DND-41 (cell line): ENCODE measurements around the gene PCDH9.
A peak's percentile ranks its signal among the peaks of the same experiment; 100 is the strongest.

Source experiments
- ATAC-seq: fragments of 200-7000 bp; cut with Tn5 transposase; 3 replicates; pipeline ENCODE4 v1.9.1; 2021; ENCODE audit warnings: low read depth; ENCODE audit not compliant: insufficient read depth
- DNase-seq: peaks from one replicate; pipeline ENCODE4 v3.0.0-alpha.2; 2020
- H2AFZ ChIP-seq: 2 replicates; pipeline ENCODE4 v1.6.0; 2012; ENCODE audit warnings: low read depth, low read length
- H3K27ac ChIP-seq: 2 replicates; pipeline ENCODE4 v1.5.1; 2012; ENCODE audit warnings: low read length, inconsistent platforms
- H3K27me3 ChIP-seq: fragments of 200-600 bp; sonication (generic); 2 replicates; pipeline ENCODE4 v1.6.0; 2012; ENCODE audit warnings: low read length, mild to moderate bottlenecking, inconsistent platforms; ENCODE audit not compliant: insufficient read depth, poor library complexity
- H3K36me3 ChIP-seq: 2 replicates; pipeline ENCODE4 v1.5.1; 2012; ENCODE audit warnings: low read length, inconsistent platforms; ENCODE audit not compliant: insufficient read depth
- H3K4me1 ChIP-seq: 2 replicates; pipeline ENCODE4 v1.5.1; 2012; ENCODE audit warnings: mild to moderate bottlenecking, low read length; ENCODE audit not compliant: insufficient read depth
- H3K4me2 ChIP-seq: 2 replicates; pipeline ENCODE4 v1.6.0; 2012; ENCODE audit warnings: mild to moderate bottlenecking, moderate library complexity, low read length, inconsistent platforms; ENCODE audit not compliant: insufficient read depth
- H3K4me3 ChIP-seq, 2 experiments: fragments of 200-600 bp in 1 of 2; shearing (Covaris generic) in 1 of 2; 2 replicates each; pipeline ENCODE4 v1.5.1; 2012 to 2016; ENCODE audit warnings: inconsistent platforms in 2 of 2, low read length in 2 of 2, mild to moderate bottlenecking in 2 of 2, low read depth in 1 of 2, moderate library complexity in 1 of 2
- H3K79me2 ChIP-seq: 2 replicates; pipeline ENCODE4 v1.6.0; 2012; ENCODE audit warnings: low read length, inconsistent platforms; ENCODE audit not compliant: insufficient read depth
- H3K9ac ChIP-seq: 2 replicates; pipeline ENCODE4 v1.6.0; 2012; ENCODE audit warnings: low read depth, mild to moderate bottlenecking, inconsistent platforms, low read length, moderate library complexity
- H3K9me3 ChIP-seq: 2 replicates; pipeline ENCODE4 v1.5.1; 2012; ENCODE audit warnings: low read length, moderate library complexity, mild to moderate bottlenecking, inconsistent platforms; ENCODE audit not compliant: insufficient read depth, severe bottlenecking
- H4K20me1 ChIP-seq: 2 replicates; pipeline ENCODE4 v1.6.0; 2012; ENCODE audit warnings: low read length; ENCODE audit not compliant: insufficient read depth
- CTCF ChIP-seq: IDR thresholded peaks from 2 replicates; pipeline ENCODE4 v1.5.1; 2012; ENCODE audit warnings: borderline replicate concordance, low read length, moderate library complexity, mild to moderate bottlenecking; ENCODE audit not compliant: poor library complexity, severe bottlenecking; ENCODE audit errors: extremely low read depth
- EZH2 ChIP-seq: IDR thresholded peaks from 3 replicates; pipeline ENCODE4 v1.6.1; 2012; ENCODE audit warnings: borderline replicate concordance, low read depth, mild to moderate bottlenecking, moderate library complexity, low read length, inconsistent platforms; ENCODE audit not compliant: severe bottlenecking

The PCDH9 gene

DNA sequence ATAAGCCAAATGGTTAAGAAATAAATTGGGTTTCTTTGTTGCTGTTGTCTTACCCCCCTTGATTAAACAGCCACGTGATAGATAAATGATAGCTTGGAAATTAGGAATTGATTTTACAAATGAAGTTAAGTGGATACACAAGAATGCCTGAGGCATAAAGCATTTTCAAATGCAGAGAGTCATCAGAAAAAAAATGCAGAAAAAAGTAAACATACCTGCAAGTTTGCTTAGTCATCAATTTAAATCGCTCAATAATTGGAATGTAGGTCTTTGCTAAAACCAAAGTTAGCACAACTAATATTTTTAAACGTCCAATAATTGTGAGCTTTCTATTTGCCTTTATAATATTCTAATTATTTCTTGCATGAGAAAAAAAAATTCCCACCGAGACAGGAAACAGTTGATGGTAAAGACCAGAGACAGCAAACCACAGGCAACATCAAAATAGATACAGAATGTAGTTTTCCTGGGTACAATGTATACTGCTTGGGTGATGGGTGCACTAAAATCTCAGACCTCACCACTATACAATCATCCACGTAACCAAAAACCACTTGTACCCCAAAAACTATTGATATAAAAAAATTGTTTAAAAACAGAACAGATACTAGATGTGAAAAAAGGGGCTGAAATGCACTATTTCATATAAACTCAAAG lies 924.0 kb downstream of the PCDH9 start:
- H3K4me3 ChIP-seq: peak overlapping the region in 1 of 2 experiments; percentile 6; a peak in 1 of 4 replicates
- no peak for TF ChIP-seq CTCF
- TF ChIP-seq EZH2: no peak

DNA sequence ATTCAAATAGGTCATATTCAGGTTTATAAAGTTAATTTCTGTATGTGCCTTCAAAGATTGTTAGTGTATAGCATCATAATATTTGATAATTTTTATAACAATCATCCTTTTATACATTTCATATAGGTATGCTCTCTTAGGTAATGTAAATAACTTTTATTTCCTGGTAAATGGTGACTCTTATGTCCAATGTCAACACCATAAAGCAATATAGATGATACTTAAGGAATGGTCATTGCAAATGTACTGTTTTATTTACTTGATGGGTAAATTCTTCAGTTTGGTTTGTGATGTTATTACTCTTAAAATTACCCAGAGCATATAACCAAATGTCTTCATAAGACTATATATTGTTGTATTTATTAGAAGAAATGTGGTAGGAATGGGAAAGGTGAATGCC lies 928.7 kb downstream of the PCDH9 start:
- no peak overlapping the region for H3K4me2 ChIP-seq
- H4K20me1 ChIP-seq: no peaks in the 10 kb centered on the region
- H2AFZ ChIP-seq: no peak overlapping the region
- no peaks in the 10 kb centered on the region for H3K27me3 ChIP-seq
- H3K36me3 ChIP-seq: no peaks in the 10 kb centered on the region
- no peak overlapping the region for H3K4me3 ChIP-seq
- peaks cover 29% of the 10 kb centered on the region for H3K4me1 ChIP-seq
- no peak for ATAC-seq
- H3K79me2 ChIP-seq: no peaks in the 10 kb centered on the region
- no peak overlapping the region for H3K9ac ChIP-seq
- H3K9me3 ChIP-seq: no peaks in the 10 kb centered on the region
- DNase-seq: no peak
- TF ChIP-seq EZH2 (no peak), CTCF (no peak)
- no peak overlapping the region for H3K27ac ChIP-seq

More for the DNA sequence above, 924.0 kb downstream of the PCDH9 start:
- ATAC-seq: peak; percentile 97
- peaks cover 29% of the 10 kb centered on the region for H3K4me1 ChIP-seq
- no peaks in the 10 kb centered on the region for H3K79me2 ChIP-seq
- H3K27me3 ChIP-seq: no peaks in the 10 kb centered on the region
- H3K4me2 ChIP-seq: peak overlapping the region; percentile 52
- peak overlapping the region; percentile 34 for H3K9ac ChIP-seq
- peak; percentile 14 for DNase-seq
- peak overlapping the region; percentile 6; the same call in 1 of the 2 replicates for H2AFZ ChIP-seq
- peak overlapping the region; percentile 59 for H3K27ac ChIP-seq
- no peaks in the 10 kb centered on the region for H3K9me3 ChIP-seq
- H4K20me1 ChIP-seq: no peaks in the 10 kb centered on the region
- H3K36me3 ChIP-seq: no peaks in the 10 kb centered on the region

GRCh38 chr13:66301006-66301405 lies 929.1 kb downstream of the PCDH9 start:
- Histone ChIP-seq H3K36me3 (no peaks in the 10 kb centered on the region), H3K4me3 (no peak overlapping the region), H3K79me2 (no peaks in the 10 kb centered on the region), H2AFZ (no peak overlapping the region), H3K27me3 (no peaks in the 10 kb centered on the region), H3K9ac (no peak overlapping the region), H3K27ac (no peak overlapping the region), H4K20me1 (no peaks in the 10 kb centered on the region), H3K4me2 (no peak overlapping the region), H3K4me1 (peaks cover 24% of the 10 kb centered on the region), H3K9me3 (no peaks in the 10 kb centered on the region)
- TF ChIP-seq EZH2 (no peak), CTCF (no peak)
- ATAC-seq (no peak), DNase-seq (no peak)

DNA sequence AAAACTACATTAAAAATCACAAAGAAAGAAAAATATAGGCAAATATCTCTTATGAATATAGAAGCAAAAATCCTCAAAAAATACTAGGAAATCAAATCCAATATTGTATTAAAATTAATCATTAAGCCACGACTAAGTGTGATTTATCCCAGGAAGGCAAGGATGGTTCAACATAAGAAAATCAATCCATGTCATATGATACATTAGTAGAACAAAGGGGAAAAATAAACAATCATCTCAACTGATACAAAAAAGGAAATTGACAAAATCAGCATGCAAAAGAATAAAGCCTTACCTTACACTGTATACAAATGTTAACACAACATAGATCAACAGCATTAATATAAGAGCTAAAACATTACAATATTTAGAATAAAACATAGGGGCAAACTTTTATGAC lies 933.3 kb downstream of the PCDH9 start:
- Histone ChIP-seq H3K27ac (no peak overlapping the region), H3K4me3 (no peak overlapping the region), H3K27me3 (no peaks in the 10 kb centered on the region), H3K4me2 (no peak overlapping the region), H4K20me1 (no peaks in the 10 kb centered on the region), H3K36me3 (no peaks in the 10 kb centered on the region), H3K9me3 (peaks cover 2% of the 10 kb centered on the region), H2AFZ (no peak overlapping the region), H3K79me2 (no peaks in the 10 kb centered on the region), H3K9ac (no peak overlapping the region), H3K4me1 (peaks cover 7% of the 10 kb centered on the region)
- ATAC-seq (no peak), DNase-seq (no peak)
- TF ChIP-seq CTCF (no peak), EZH2 (no peak)
